Kidney (tissue), 14 donors: ENCODE data around the gene CEMIP. TPM values are rescaled to one million over a fixed set of nuclear protein-coding genes. Genes with fewer than 3 reads are reported as not detected.

ENCODE experiments used
- DNase-seq, 5 donors: peaks; one replicate each; pipeline ENCODE4 v3.0.0-alpha.2; 2013 to 2020
- FAIRE-seq: peaks from 2 replicates; lab custom pipeline; 2012; peaks lifted over from hg19 to GRCh38; lab: Jason Lieb, UNC
- H3K27ac ChIP-seq, 2 donors: one replicate each; pipeline ENCODE4 v1.7.0; 2013; ENCODE audit warnings: low read depth in 2 of 2, low read length in 2 of 2, inconsistent platforms in 1 of 2
- H3K27me3 ChIP-seq: one replicate; pipeline ENCODE4 v1.7.1; 2013; ENCODE audit warnings: low read length, inconsistent platforms; ENCODE audit not compliant: control insufficient read depth, insufficient read depth
- H3K36me3 ChIP-seq, 3 donors: one replicate each; pipeline versions ENCODE4 v1.7.0 to v1.7.1; 2013; ENCODE audit warnings: low read length in 3 of 3, control low read depth in 1 of 3, inconsistent platforms in 1 of 3; ENCODE audit not compliant: insufficient read depth in 3 of 3, control insufficient read depth in 2 of 3
- H3K4me1 ChIP-seq, 3 donors: one replicate each; pipeline versions ENCODE4 v1.7.0 to v1.7.1; 2013; ENCODE audit warnings: low read length in 3 of 3, inconsistent platforms in 1 of 3, low read depth in 1 of 3; ENCODE audit not compliant: control insufficient read depth in 2 of 3, insufficient read depth in 2 of 3
- H3K4me3 ChIP-seq, 3 donors: one replicate each; pipeline versions ENCODE4 v1.7.0 to v1.8.1; 2013; ENCODE audit warnings: low read length in 3 of 3, control low read depth in 1 of 3, inconsistent platforms in 1 of 3
- H3K9ac ChIP-seq, 3 donors: one replicate each; pipeline versions ENCODE4 v1.7.0 to v1.7.1; 2013; ENCODE audit warnings: low read length in 3 of 3, control low read depth in 1 of 3, inconsistent platforms in 1 of 3
- H3K9me3 ChIP-seq, 3 donors: one replicate each; pipeline versions ENCODE4 v1.7.0 to v1.7.1; 2013; ENCODE audit warnings: low read length in 3 of 3, control low read depth in 1 of 3, inconsistent platforms in 1 of 3; ENCODE audit not compliant: control insufficient read depth in 2 of 3, insufficient read depth in 1 of 3
- intact Hi-C: fragments of 100-400 bp; cut with DNase I; formaldehyde crosslinking; loops from one replicate; pipeline ENCODE4 v1.11.1; 2022
- polyA plus RNA-seq: library from polyadenylated mRNA; stranded (reverse); fragments of 350-450 nt; fragmentation: Illumina TruSeq; extraction: RNeasy Lipid Tissue Mini Kit (QIAGEN cat#74804); gene quantifications from one replicate; pipeline ENCODE4 v1.2.3, GENCODE V29; 2014; ENCODE audit warnings: low read depth, low replicate concordance; ENCODE audit not compliant: insufficient read depth
- total RNA-seq: library from RNA; stranded (reverse); fragmentation: NEBNext Ultra II Directional; extraction: Animal tissue kit (Norgen Biotek cat#: 25700); gene quantifications from one replicate; pipeline ENCODE4 v1.2.1, GENCODE V29; 2021
- TF ChIP-seq, protein P1 (sequence below): IDR thresholded peaks from 3 replicates; pipeline ENCODE4 v1.5.1; 2012; ENCODE audit warnings: mild to moderate bottlenecking, moderate library complexity, borderline replicate concordance; ENCODE audit not compliant: insufficient read depth; ENCODE audit errors: extremely low read depth
- donor health status: control.
- donor health status: control.
- donor health status: control.
- donor health status: control.
- donor health status: control.
- donor health status: DM: yes; HTN: yes; CAD: no.
- donor health status: Normal renal cell carcinoma (clear cell type).

The CEMIP gene
- total and polyA plus RNA-seq, 2 donors from 2014 or later: 0.11 to 0.57 TPM

DNA sequence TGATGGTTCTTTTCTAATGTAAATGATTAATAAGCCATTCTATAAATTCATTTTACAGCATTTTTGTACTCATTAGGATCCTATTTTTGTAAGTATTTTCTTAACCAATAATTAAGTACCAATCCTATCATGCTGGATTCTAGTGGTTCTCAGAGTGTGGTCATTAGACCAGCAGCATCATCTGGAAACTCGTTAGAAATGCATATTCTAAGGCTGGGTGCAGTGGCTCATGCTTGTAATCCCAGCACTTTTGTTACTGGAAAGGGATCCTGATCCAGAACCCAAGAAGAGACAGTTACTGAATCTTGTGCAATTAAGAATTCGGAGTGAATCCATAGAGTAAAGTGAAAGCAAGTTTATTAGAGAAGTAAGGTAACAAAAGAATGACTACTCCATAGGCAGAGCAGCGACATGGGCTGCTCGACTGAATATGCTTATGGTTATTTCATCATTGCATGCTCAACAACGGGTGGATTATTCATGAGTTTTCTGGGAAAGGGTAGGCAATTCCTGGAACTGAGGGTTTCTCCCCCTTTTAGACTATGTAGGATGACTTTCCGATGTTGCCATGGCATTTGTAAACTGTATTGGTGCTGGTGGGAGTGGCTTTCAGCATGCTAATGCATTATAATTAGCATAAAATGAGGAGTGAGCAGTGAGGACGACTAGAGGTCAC is 9.9 kb upstream of the CEMIP start:
- Histone ChIP-seq H3K4me3 (no peak overlapping the region), H3K36me3 (no peaks in the 10 kb centered on the region), H3K9me3 (no peaks in the 10 kb centered on the region), H3K27ac (no peak overlapping the region), H3K27me3 (no peaks in the 10 kb centered on the region), H3K4me1 (no peaks in the 10 kb centered on the region), H3K9ac (no peak overlapping the region)
- no peak for DNase-seq
- intact Hi-C loops: no loop called here
- TF ChIP-seq, protein P1, sequence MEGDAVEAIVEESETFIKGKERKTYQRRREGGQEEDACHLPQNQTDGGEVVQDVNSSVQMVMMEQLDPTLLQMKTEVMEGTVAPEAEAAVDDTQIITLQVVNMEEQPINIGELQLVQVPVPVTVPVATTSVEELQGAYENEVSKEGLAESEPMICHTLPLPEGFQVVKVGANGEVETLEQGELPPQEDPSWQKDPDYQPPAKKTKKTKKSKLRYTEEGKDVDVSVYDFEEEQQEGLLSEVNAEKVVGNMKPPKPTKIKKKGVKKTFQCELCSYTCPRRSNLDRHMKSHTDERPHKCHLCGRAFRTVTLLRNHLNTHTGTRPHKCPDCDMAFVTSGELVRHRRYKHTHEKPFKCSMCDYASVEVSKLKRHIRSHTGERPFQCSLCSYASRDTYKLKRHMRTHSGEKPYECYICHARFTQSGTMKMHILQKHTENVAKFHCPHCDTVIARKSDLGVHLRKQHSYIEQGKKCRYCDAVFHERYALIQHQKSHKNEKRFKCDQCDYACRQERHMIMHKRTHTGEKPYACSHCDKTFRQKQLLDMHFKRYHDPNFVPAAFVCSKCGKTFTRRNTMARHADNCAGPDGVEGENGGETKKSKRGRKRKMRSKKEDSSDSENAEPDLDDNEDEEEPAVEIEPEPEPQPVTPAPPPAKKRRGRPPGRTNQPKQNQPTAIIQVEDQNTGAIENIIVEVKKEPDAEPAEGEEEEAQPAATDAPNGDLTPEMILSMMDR: no peak
- no peak for FAIRE-seq

DNA sequence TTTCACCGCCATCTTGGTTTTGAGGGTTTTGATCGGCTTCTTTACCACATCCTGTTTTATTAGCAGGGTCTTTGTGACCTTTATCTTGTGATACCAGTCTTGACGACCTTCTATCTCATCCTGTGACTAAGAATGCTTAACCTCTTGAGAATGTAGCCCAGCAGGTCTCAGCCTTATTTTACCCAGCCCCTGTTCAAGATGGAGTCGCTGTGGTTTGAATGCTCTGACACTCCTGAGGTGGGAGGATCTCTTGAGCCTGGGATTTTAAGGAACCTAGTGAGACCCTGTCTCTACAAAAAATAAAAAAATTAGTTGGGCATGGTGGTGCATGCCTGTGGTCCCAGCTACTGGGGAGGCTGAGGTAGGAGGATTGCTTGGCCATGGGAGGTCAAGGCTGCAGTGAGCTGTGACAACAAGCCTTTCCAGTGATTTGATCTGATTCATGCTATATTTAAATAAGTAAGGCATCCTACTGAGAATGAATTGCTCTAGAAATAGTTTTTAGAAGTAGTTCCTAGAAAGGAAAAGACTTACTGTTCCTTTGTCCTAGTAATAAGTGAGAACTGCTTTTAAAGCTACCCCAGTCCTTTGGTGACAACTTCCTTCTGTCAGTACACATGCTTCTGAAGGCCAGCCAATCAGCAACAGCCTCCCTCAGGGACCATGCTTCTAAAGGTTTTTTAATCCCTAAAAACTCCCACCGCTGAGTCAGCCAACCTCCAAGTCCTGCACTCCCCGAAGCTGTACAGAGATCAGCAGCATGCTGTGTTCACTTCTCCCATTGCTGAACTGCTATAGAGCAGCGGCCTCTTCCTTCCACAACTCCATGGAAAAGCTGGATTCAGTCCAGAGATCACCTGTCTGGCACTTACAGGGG is 9.1 kb upstream of the CEMIP start:
- Histone ChIP-seq H3K9ac (no peak overlapping the region), H3K27me3 (no peaks in the 10 kb centered on the region), H3K36me3 (no peaks in the 10 kb centered on the region), H3K4me1 (no peaks in the 10 kb centered on the region), H3K27ac (no peak overlapping the region), H3K4me3 (no peak overlapping the region), H3K9me3 (no peaks in the 10 kb centered on the region)
- FAIRE-seq: no peak
- intact Hi-C loops: no loop called here
- no peak for DNase-seq
- TF ChIP-seq, protein P1: no peak

DNA sequence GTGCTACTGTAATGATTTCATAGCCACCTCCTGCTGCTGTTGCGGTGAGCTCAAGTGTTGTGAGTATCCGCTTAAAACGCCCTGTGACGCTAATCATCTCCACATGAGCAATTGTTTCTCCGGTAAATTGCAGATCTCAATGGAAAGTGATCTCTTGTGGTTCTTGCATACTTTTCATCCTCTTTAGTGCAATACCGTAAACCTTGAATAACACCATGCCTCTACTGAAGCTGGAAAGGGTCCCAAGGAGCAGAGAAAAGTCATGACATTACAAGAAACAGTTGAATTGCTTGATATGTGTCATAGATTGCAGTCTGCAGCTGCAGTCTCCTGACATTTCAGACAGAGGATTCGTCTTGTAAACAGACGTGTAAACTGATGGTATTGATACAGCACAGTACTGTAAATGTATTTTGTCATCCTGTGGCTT is 6.0 kb upstream of the CEMIP start:
- H3K27me3 ChIP-seq: no peaks in the 10 kb centered on the region
- DNase-seq (no peak), FAIRE-seq (no peak)
- H3K9me3 ChIP-seq: no peaks in the 10 kb centered on the region
- no peak overlapping the region for H3K27ac ChIP-seq
- peaks cover 0 to 6% (median 0%) of the 10 kb centered on the region in 3 donors for H3K4me1 ChIP-seq
- no peak overlapping the region for H3K4me3 ChIP-seq
- no peak overlapping the region for H3K9ac ChIP-seq
- intact Hi-C loops: no loop called here
- no peaks in the 10 kb centered on the region for H3K36me3 ChIP-seq
- TF ChIP-seq, protein P1: no peak
